Neural cell (in vitro differentiated cells): ENCODE data around the gene ADRB2. TPM values are rescaled to one million over a fixed set of nuclear protein-coding genes. Genes with fewer than 3 reads are reported as not detected.

Experiments
- H2AFZ ChIP-seq: fragments of 200-600, 300-800 bp; sonication (generic), shearing (Covaris generic); 2 replicates; pipeline ENCODE4 v1.6.0; 2014; ENCODE audit warnings: low read depth, mild to moderate bottlenecking, antibody characterized with exemption, low read length, moderate library complexity
- H3F3A ChIP-seq: fragments of 200-600 bp; shearing (Covaris generic); 2 replicates; pipeline ENCODE4 v1.6.1; 2016; ENCODE audit warnings: mild to moderate bottlenecking, moderate library complexity, mixed read lengths, antibody characterized with exemption, low read length; ENCODE audit not compliant: insufficient read depth, poor library complexity, severe bottlenecking
- H3K27ac ChIP-seq: fragments of 200-600, 300-800 bp; sonication (generic), shearing (Covaris generic); 2 replicates; pipeline ENCODE4 v1.5.1; 2014; ENCODE audit warnings: mild to moderate bottlenecking, low read length, moderate library complexity
- H3K27me3 ChIP-seq: fragments of 300-800, 200-600 bp; sonication (generic), shearing (Covaris generic); 2 replicates; pipeline ENCODE4 v1.6.0; 2014; ENCODE audit warnings: mild to moderate bottlenecking, low read depth, low read length, moderate library complexity; ENCODE audit not compliant: insufficient read depth
- H3K36me3 ChIP-seq: fragments of 300-800, 200-600 bp; sonication (generic), shearing (Covaris generic); 2 replicates; pipeline ENCODE4 v1.5.1; 2014; ENCODE audit warnings: mild to moderate bottlenecking, antibody characterized with exemption, low read length, moderate library complexity; ENCODE audit not compliant: insufficient read depth
- H3K4me2 ChIP-seq: fragments of 300-800, 200-600 bp; sonication (generic), shearing (Covaris generic); 2 replicates; pipeline ENCODE4 v1.6.0; 2014; ENCODE audit warnings: mild to moderate bottlenecking, low read length
- H3K4me3 ChIP-seq: fragments of 300-800, 200-600 bp; sonication (generic), shearing (Covaris generic); 2 replicates; pipeline ENCODE4 v1.5.1; 2014; ENCODE audit warnings: mild to moderate bottlenecking, low read length, moderate library complexity
- H3K79me2 ChIP-seq: fragments of 200-600 bp; shearing (Covaris generic); replicated peaks from 2 replicates; pipeline ENCODE4 v1.6.0; 2014; ENCODE audit warnings: mild to moderate bottlenecking, low read length, moderate library complexity; ENCODE audit not compliant: insufficient read depth
- H3K9ac ChIP-seq: fragments of 300-800, 200-600 bp; sonication (generic), shearing (Covaris generic); 2 replicates; pipeline ENCODE4 v1.6.1; 2016; ENCODE audit warnings: mild to moderate bottlenecking, low read length, mixed read lengths
- H3K9me2 ChIP-seq: fragments of 200-600 bp; shearing (Covaris generic); 2 replicates; pipeline ENCODE4 v1.6.1; 2016; ENCODE audit warnings: mild to moderate bottlenecking, low read length, mixed read lengths; ENCODE audit not compliant: insufficient read depth
- H3K9me3 ChIP-seq: fragments of 200-600, 300-800 bp; sonication (generic), shearing (Covaris generic); 2 replicates; pipeline ENCODE4 v1.6.1; 2016; ENCODE audit warnings: mild to moderate bottlenecking, mixed run types, low read length, moderate library complexity, mixed read lengths
- H4K20me1 ChIP-seq: fragments of 200-600 bp; shearing (Covaris generic); 2 replicates; pipeline ENCODE4 v1.6.1; 2016; ENCODE audit warnings: mild to moderate bottlenecking, mixed run types; ENCODE audit not compliant: insufficient read depth
- CTCF ChIP-seq: fragments of 450-650 bp; IDR thresholded peaks from 2 replicates; pipeline ENCODE4 v1.5.1; 2014; ENCODE audit warnings: antibody characterized with exemption, mild to moderate bottlenecking, moderate library complexity; ENCODE audit not compliant: poor library complexity, severe bottlenecking
- EP300 ChIP-seq: fragments of 450-650 bp; conservative IDR thresholded peaks from 2 replicates; pipeline ENCODE4 v1.6.1; 2014; ENCODE audit warnings: antibody characterized with exemption, mild to moderate bottlenecking, moderate library complexity; ENCODE audit not compliant: poor library complexity, severe bottlenecking
- EZH2 ChIP-seq: fragments of 200-600, 300-800 bp; shearing (Covaris generic), sonication (generic); IDR thresholded peaks from 2 replicates; pipeline ENCODE4 v1.6.1; 2014; ENCODE audit warnings: antibody characterized with exemption, low read length, borderline replicate concordance, mild to moderate bottlenecking; ENCODE audit not compliant: insufficient read depth, poor library complexity, severe bottlenecking
- MXI1 ChIP-seq: fragments of 450-650 bp; conservative IDR thresholded peaks from 2 replicates; pipeline ENCODE4 v1.6.1; 2014; ENCODE audit warnings: antibody characterized with exemption, mild to moderate bottlenecking; ENCODE audit not compliant: poor library complexity, severe bottlenecking
- POLR2AphosphoS5 ChIP-seq: IDR thresholded peaks from 2 replicates; pipeline ENCODE4 v1.6.1; 2012
- RAD21 ChIP-seq: fragments of 450-650 bp; conservative IDR thresholded peaks from 2 replicates; pipeline ENCODE4 v1.6.1; 2014; ENCODE audit warnings: antibody characterized with exemption, mild to moderate bottlenecking, moderate library complexity
- REST ChIP-seq: IDR thresholded peaks from 2 replicates; pipeline ENCODE4 v1.6.1; 2012; ENCODE audit warnings: borderline replicate concordance
- SMC3 ChIP-seq: fragments of 450-650 bp; conservative IDR thresholded peaks from 2 replicates; pipeline ENCODE4 v1.6.1; 2014; ENCODE audit warnings: antibody characterized with exemption, mild to moderate bottlenecking, moderate library complexity; ENCODE audit not compliant: poor library complexity
- TAF1 ChIP-seq: IDR thresholded peaks from 2 replicates; pipeline ENCODE4 v1.6.1; 2012; ENCODE audit warnings: low read depth
- polyA plus RNA-seq: library from polyadenylated mRNA; depleted of rRNA; stranded (reverse); fragments of >200 nt; gene quantifications from 2 replicates; pipeline ENCODE4 v1.2.3, GENCODE V29; 2014

ADRB2 gene
- polyA plus RNA-seq, 1 donor from 2014 or later, result not detected

- Histone ChIP-seq H3K36me3 (no peaks in the 10 kb centered on the region), H3K4me3 (no peak overlapping the region), H4K20me1 (no peaks in the 10 kb centered on the region), H3F3A (no peaks in the 10 kb centered on the region), H3K27ac (no peak overlapping the region), H2AFZ (no peak overlapping the region), H3K9ac (no peak overlapping the region), H3K4me2 (no peak overlapping the region), H3K27me3 (no peaks in the 10 kb centered on the region), H3K9me2 (no peaks in the 10 kb centered on the region), H3K9me3 (no peaks in the 10 kb centered on the region), H3K79me2 (no peaks in the 10 kb centered on the region)
- no peak for TF ChIP-seq EP300
- TF ChIP-seq POLR2AphosphoS5, result no peak
- no peak for TF ChIP-seq MXI1
- TF ChIP-seq CTCF, result no peak
- TF ChIP-seq REST, result no peak
- TF ChIP-seq EZH2, result no peak
- TF ChIP-seq RAD21, result no peak
- no peak for TF ChIP-seq SMC3
- no peak for TF ChIP-seq TAF1
Observed at GRCh38 chr5:148859703-148860102, 33.3 kb downstream of the ADRB2 start.

GRCh38 chr5:148860599-148860998 lies 34.2 kb downstream of the ADRB2 start:
- TF ChIP-seq RAD21 (no peak), CTCF (no peak), POLR2AphosphoS5 (no peak), EZH2 (no peak), EP300 (no peak), REST (no peak), SMC3 (no peak), TAF1 (no peak), MXI1 (no peak)
- H3K4me3 ChIP-seq, result no peak overlapping the region
- no peaks in the 10 kb centered on the region for H3K9me3 ChIP-seq
- no peak overlapping the region for H3K27ac ChIP-seq
- no peaks in the 10 kb centered on the region for H4K20me1 ChIP-seq
- no peaks in the 10 kb centered on the region for H3K27me3 ChIP-seq
- no peaks in the 10 kb centered on the region for H3F3A ChIP-seq
- H3K9me2 ChIP-seq, result no peaks in the 10 kb centered on the region
- H3K4me2 ChIP-seq, result no peak overlapping the region
- H2AFZ ChIP-seq, result no peak overlapping the region
- no peak overlapping the region for H3K9ac ChIP-seq
- no peaks in the 10 kb centered on the region for H3K79me2 ChIP-seq
- H3K36me3 ChIP-seq, result no peaks in the 10 kb centered on the region
